Left colon (tissue), 2 donors: ENCODE measurements around the gene SDK1. TPM values are rescaled to one million over a fixed set of nuclear protein-coding genes. Genes with fewer than 3 reads are reported as not detected.

Source experiments
- ATAC-seq: fragments of 200-7000 bp; cut with Tn5 transposase; one replicate; pipeline ENCODE4 v1.9.1; 2020; ENCODE audit warnings: mild to moderate bottlenecking, moderate library complexity
- DNase-seq, 2 donors: peaks; one replicate each; pipeline ENCODE4 v3.0.0-alpha.2; 2020
- intact Hi-C, 2 donors: fragments of 100-400 bp; cut with DNase I in 1 of 2; cut with micrococcal nuclease in 1 of 2; formaldehyde crosslinking; loops; one replicate each; pipeline versions ENCODE4 v1.11.2 to v1.14.0; 2022; cut with DNase I, micrococcal nuclease
- total RNA-seq, 2 donors: library from RNA; stranded (reverse); fragmentation: NEBNext Ultra II Directional; extraction: Animal tissue kit (Norgen Biotek cat#: 25700); gene quantifications; one replicate each; pipeline ENCODE4 v1.2.1, GENCODE V29; 2021
- donor health status: DM: no; HTN: no; CAD: no.
- donor health status: DM: yes; HTN: yes; CAD: no.

SDK1 gene
- total RNA-seq, 2 donors from 2014 or later: 3.4 to 5.8 TPM

- ATAC-seq: no peak
- intact Hi-C loops: no loop called here
- no peak for DNase-seq
Measured at GRCh38 chr7:3438352-3438751, 137.3 kb downstream of the SDK1 start.

GRCh38 chr7:3439333-3440030 lies 138.4 kb downstream of the SDK1 start:
- intact Hi-C loops: no loop called here
- ATAC-seq (no peak), DNase-seq (no peak)

- DNase-seq (no peak), ATAC-seq (no peak)
- intact Hi-C loops: no loop called here
Measured at GRCh38 chr7:3440509-3440908, 139.5 kb downstream of the SDK1 start.

GRCh38 chr7:3443716-3444115 lies 142.7 kb downstream of the SDK1 start:
- intact Hi-C loops: no loop called here
- DNase-seq (no peak), ATAC-seq (no peak)

- intact Hi-C loops: no loop called here
- no peak for DNase-seq
- ATAC-seq: no peak
Measured at GRCh38 chr7:3446786-3447185, 145.7 kb downstream of the SDK1 start.

- DNase-seq (no peak), ATAC-seq (no peak)
- intact Hi-C loops: no loop called here
Measured at GRCh38 chr7:3451701-3452100, 150.6 kb downstream of the SDK1 start.

GRCh38 chr7:3453398-3453797 lies 152.3 kb downstream of the SDK1 start:
- ATAC-seq (no peak), DNase-seq (no peak)
- intact Hi-C loops: no loop called here

- no peak for ATAC-seq
Measured at GRCh38 chr7:3455806-3456595, 154.9 kb downstream of the SDK1 start.

GRCh38 chr7:3459111-3459510 lies 158.1 kb downstream of the SDK1 start:
- no peak for DNase-seq
- intact Hi-C loops: no loop called here
- ATAC-seq: no peak

More at GRCh38 chr7:3455806-3456595, 154.9 kb downstream of the SDK1 start:
- intact Hi-C loops: no loop called here
- DNase-seq: no peak

GRCh38 chr7:3461923-3462322 lies 160.9 kb downstream of the SDK1 start:
- no peak for DNase-seq

GRCh38 chr7:3463696-3464095 lies 162.6 kb downstream of the SDK1 start:
- intact Hi-C loops: no loop called here
- ATAC-seq (no peak), DNase-seq (no peak)

More at GRCh38 chr7:3461923-3462322, 160.9 kb downstream of the SDK1 start:
- intact Hi-C loops: no loop called here
- no peak for ATAC-seq

- intact Hi-C loops: no loop called here
- no peak for ATAC-seq
Measured at GRCh38 chr7:3464900-3465622, 164.0 kb downstream of the SDK1 start.

GRCh38 chr7:3466261-3466660 lies 165.2 kb downstream of the SDK1 start:
- intact Hi-C loops: no loop called here
- ATAC-seq (no peak), DNase-seq (no peak)

More at GRCh38 chr7:3464900-3465622, 164.0 kb downstream of the SDK1 start:
- DNase-seq: no peak

GRCh38 chr7:3469641-3470040 lies 168.6 kb downstream of the SDK1 start:
- intact Hi-C loops: no loop called here
- DNase-seq: no peak
- no peak for ATAC-seq

- intact Hi-C loops: no loop called here
- ATAC-seq (no peak), DNase-seq (no peak)
Measured at GRCh38 chr7:3480197-3480596, 179.1 kb downstream of the SDK1 start.

- DNase-seq (no peak), ATAC-seq (no peak)
- intact Hi-C loops: no loop called here
Measured at GRCh38 chr7:3481435-3481834, 180.4 kb downstream of the SDK1 start.

- DNase-seq (peak in 1 of 2 donors; percentile 29), ATAC-seq (peak; percentile 63)
- intact Hi-C loops: no loop called here
Measured at GRCh38 chr7:3482147-3482921, 181.3 kb downstream of the SDK1 start.

- ATAC-seq (no peak), DNase-seq (no peak)
- intact Hi-C loops: no loop called here
Measured at GRCh38 chr7:3486841-3487240, 185.8 kb downstream of the SDK1 start.

- no peak for ATAC-seq
- intact Hi-C loops: no loop called here
- no peak for DNase-seq
Measured at GRCh38 chr7:3488829-3489228, 187.8 kb downstream of the SDK1 start.
